ENCODE results near the gene GHR. TPM values are rescaled to one million over a fixed set of nuclear protein-coding genes. Genes with fewer than 3 reads are reported as not detected.
A peak's percentile ranks its signal among the peaks of the same experiment; 100 is the strongest.
"Not testable (repeated sequence)": the region's sequence is repeated elsewhere in the genome, so short reads cannot be mapped to it uniquely, and the experiment has no call there.

GHR gene
- total RNA-seq, 1 donor from 2014 or later, result 16.7 TPM

DNA sequence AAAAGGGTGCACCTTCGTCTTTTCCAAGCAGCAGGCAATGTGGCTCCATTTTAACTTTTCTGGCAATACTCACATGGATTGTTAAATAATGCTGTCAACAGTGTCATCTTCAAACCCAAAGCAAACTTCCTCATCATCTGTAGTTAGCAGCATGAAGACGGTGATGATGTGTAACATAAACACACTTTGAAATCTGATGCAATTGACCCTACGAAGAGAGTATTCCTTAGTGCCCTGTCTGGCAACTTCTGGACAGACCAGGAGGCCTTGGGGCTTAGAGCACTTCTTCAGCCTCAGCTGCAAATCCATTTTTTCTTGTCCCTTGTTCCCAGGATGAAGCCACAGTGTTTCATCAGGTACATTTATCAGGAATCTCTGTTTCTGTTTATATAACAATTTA, 149.1 kb downstream of the GHR start:
- H3K36me3 ChIP-seq (ENCODE audit: control insufficient read depth in 3 of 3, insufficient read depth in 3 of 3, low read length in 3 of 3), result peaks cover 0 to 3% (median 0%) of the 10 kb centered on the region in 3 donors
- H3K9ac ChIP-seq (ENCODE audit: low read depth in 1 of 3, low read length in 3 of 3), result no peak overlapping the region
- H3K4me3 ChIP-seq (ENCODE audit: low read length in 3 of 3), result no peak overlapping the region
- H3K27me3 ChIP-seq (ENCODE audit: control insufficient read depth in 3 of 3, insufficient read depth in 3 of 3, low read length in 3 of 3), result no peaks in the 10 kb centered on the region
- H3K4me1 ChIP-seq (ENCODE audit: control insufficient read depth in 3 of 3, insufficient read depth in 3 of 3, low read length in 3 of 3), result peaks cover 12 to 33% (median 20%) of the 10 kb centered on the region in 3 donors
- no peaks in the 10 kb centered on the region for H3K9me3 ChIP-seq (ENCODE audit: control insufficient read depth in 3 of 3, low read length in 3 of 3)
- peak overlapping the region; percentile 15 for H3K27ac ChIP-seq (ENCODE audit: low read depth, low read length)

DNA sequence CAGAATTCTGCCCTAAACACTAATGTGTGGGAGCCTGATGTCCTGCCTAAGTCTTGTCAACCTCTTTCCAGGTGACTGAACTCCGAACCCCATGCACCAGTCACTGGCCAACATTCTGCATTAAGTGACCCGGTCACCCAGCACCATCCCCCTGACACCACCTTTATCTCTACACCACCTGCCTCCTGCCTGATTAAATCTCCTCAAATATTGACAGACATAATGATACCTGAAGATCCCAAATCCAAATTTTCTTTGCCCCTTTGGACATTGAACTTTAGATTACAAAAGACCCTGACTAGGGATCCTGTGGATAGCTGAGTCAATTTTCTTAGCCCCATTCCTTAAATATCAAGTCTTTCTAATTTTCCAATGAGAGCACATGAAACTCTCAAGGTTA, 150.1 kb downstream of the GHR start:
- peaks cover 0 to 3% (median 0%) of the 10 kb centered on the region in 3 donors for H3K36me3 ChIP-seq (ENCODE audit: control insufficient read depth in 3 of 3, insufficient read depth in 3 of 3, low read length in 3 of 3)
- no peak overlapping the region for H3K4me3 ChIP-seq (ENCODE audit: low read length in 3 of 3)
- H3K27ac ChIP-seq (ENCODE audit: low read depth, low read length), result no peak overlapping the region
- H3K27me3 ChIP-seq (ENCODE audit: control insufficient read depth in 3 of 3, insufficient read depth in 3 of 3, low read length in 3 of 3), result no peaks in the 10 kb centered on the region
- peaks cover 7 to 29% (median 17%) of the 10 kb centered on the region in 3 donors for H3K4me1 ChIP-seq (ENCODE audit: control insufficient read depth in 3 of 3, insufficient read depth in 3 of 3, low read length in 3 of 3)
- H3K9me3 ChIP-seq (ENCODE audit: control insufficient read depth in 3 of 3, low read length in 3 of 3), result no peaks in the 10 kb centered on the region
- no peak overlapping the region for H3K9ac ChIP-seq (ENCODE audit: low read depth in 1 of 3, low read length in 3 of 3)

DNA sequence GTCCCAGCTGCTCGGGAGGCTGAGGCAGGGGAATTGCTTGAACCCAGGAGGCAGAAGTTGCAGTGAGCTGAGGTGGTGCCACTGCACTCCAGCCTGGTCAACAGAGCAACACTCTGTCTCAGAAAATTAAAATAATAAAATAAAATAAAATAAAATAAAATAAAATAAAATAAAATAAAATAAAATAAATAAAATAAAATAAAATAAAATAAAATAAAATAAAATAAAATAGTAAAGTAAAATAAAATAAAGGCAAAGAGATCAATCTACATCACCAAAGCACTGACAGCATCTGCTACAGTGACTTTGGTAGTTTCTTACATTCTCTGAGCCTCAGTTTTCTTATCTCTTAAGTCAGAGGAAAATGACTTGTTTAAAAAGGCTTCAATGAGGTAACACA, 152.7 kb downstream of the GHR start:
- H3K27ac ChIP-seq (ENCODE audit: low read depth, low read length); H3K27me3 ChIP-seq (ENCODE audit: control insufficient read depth in 3 of 3, insufficient read depth in 3 of 3, low read length in 3 of 3); H3K9ac ChIP-seq (ENCODE audit: low read depth in 1 of 3, low read length in 3 of 3); H3K9me3 ChIP-seq (ENCODE audit: control insufficient read depth in 3 of 3, low read length in 3 of 3); H3K36me3 ChIP-seq (ENCODE audit: control insufficient read depth in 3 of 3, insufficient read depth in 3 of 3, low read length in 3 of 3); H3K4me3 ChIP-seq (ENCODE audit: low read length in 3 of 3): not testable (repeated sequence)
- peaks cover 7 to 33% (median 17%) of the 10 kb centered on the region in 3 donors for H3K4me1 ChIP-seq (ENCODE audit: control insufficient read depth in 3 of 3, insufficient read depth in 3 of 3, low read length in 3 of 3)

DNA sequence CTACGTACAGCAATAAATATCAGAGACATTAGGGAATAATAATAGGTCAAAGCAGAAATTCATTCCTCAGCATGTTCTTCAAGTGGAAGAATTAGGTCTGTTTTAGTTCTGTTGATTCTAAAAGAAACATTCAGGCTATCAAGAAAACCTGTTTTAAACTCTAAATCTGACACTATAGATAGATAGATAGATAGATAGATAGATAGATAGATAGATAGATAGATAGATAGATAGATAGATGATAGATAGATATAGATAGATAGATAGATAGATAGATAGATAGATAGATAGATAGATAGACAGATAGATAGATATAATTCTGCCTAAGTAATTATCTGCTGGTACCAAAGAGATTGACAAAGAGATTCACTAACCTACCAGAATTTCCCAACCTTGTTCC, 155.7 kb downstream of the GHR start:
- not testable (repeated sequence) for H3K9me3 ChIP-seq (ENCODE audit: control insufficient read depth in 3 of 3, low read length in 3 of 3); H3K27me3 ChIP-seq (ENCODE audit: control insufficient read depth in 3 of 3, insufficient read depth in 3 of 3, low read length in 3 of 3); H3K4me3 ChIP-seq (ENCODE audit: low read length in 3 of 3); H3K36me3 ChIP-seq (ENCODE audit: control insufficient read depth in 3 of 3, insufficient read depth in 3 of 3, low read length in 3 of 3); H3K9ac ChIP-seq (ENCODE audit: low read depth in 1 of 3, low read length in 3 of 3)
- peak overlapping the region; percentile 49 for H3K27ac ChIP-seq (ENCODE audit: low read depth, low read length)
- peaks cover 2 to 17% (median 6%) of the 10 kb centered on the region in 3 donors for H3K4me1 ChIP-seq (ENCODE audit: control insufficient read depth in 3 of 3, insufficient read depth in 3 of 3, low read length in 3 of 3)

GRCh38 chr5:42579320-42579719, 156.1 kb downstream of the GHR start:
- Histone ChIP-seq H3K9ac (ENCODE audit: low read depth in 1 of 3, low read length in 3 of 3) (no peak overlapping the region), H3K27ac (ENCODE audit: low read depth, low read length) (peak overlapping the region; percentile 49), H3K36me3 (ENCODE audit: control insufficient read depth in 3 of 3, insufficient read depth in 3 of 3, low read length in 3 of 3) (no peaks in the 10 kb centered on the region), H3K27me3 (ENCODE audit: control insufficient read depth in 3 of 3, insufficient read depth in 3 of 3, low read length in 3 of 3) (no peaks in the 10 kb centered on the region), H3K4me3 (ENCODE audit: low read length in 3 of 3) (no peak overlapping the region), H3K9me3 (ENCODE audit: control insufficient read depth in 3 of 3, low read length in 3 of 3) (no peaks in the 10 kb centered on the region), H3K4me1 (ENCODE audit: control insufficient read depth in 3 of 3, insufficient read depth in 3 of 3, low read length in 3 of 3) (peaks cover 3 to 16% (median 5%) of the 10 kb centered on the region in 3 donors)

GRCh38 chr5:42581845-42582244, 158.6 kb downstream of the GHR start:
- Histone ChIP-seq H3K4me3 (ENCODE audit: low read length in 3 of 3) (no peak overlapping the region), H3K9me3 (ENCODE audit: control insufficient read depth in 3 of 3, low read length in 3 of 3) (no peaks in the 10 kb centered on the region), H3K9ac (ENCODE audit: low read depth in 1 of 3, low read length in 3 of 3) (no peak overlapping the region), H3K27me3 (ENCODE audit: control insufficient read depth in 3 of 3, insufficient read depth in 3 of 3, low read length in 3 of 3) (no peaks in the 10 kb centered on the region), H3K4me1 (ENCODE audit: control insufficient read depth in 3 of 3, insufficient read depth in 3 of 3, low read length in 3 of 3) (peaks cover 14 to 38% (median 20%) of the 10 kb centered on the region in 3 donors), H3K36me3 (ENCODE audit: control insufficient read depth in 3 of 3, insufficient read depth in 3 of 3, low read length in 3 of 3) (no peaks in the 10 kb centered on the region), H3K27ac (ENCODE audit: low read depth, low read length) (no peak overlapping the region)

GRCh38 chr5:42582723-42583122, 159.5 kb downstream of the GHR start:
- peaks cover 21 to 41% (median 23%) of the 10 kb centered on the region in 3 donors for H3K4me1 ChIP-seq (ENCODE audit: control insufficient read depth in 3 of 3, insufficient read depth in 3 of 3, low read length in 3 of 3)
- no peak overlapping the region for H3K27ac ChIP-seq (ENCODE audit: low read depth, low read length)
- H3K9ac ChIP-seq (ENCODE audit: low read depth in 1 of 3, low read length in 3 of 3), result no peak overlapping the region
- no peaks in the 10 kb centered on the region for H3K9me3 ChIP-seq (ENCODE audit: control insufficient read depth in 3 of 3, low read length in 3 of 3)
- H3K36me3 ChIP-seq (ENCODE audit: control insufficient read depth in 3 of 3, insufficient read depth in 3 of 3, low read length in 3 of 3), result no peaks in the 10 kb centered on the region
- H3K4me3 ChIP-seq (ENCODE audit: low read length in 3 of 3), result no peak overlapping the region
- H3K27me3 ChIP-seq (ENCODE audit: control insufficient read depth in 3 of 3, insufficient read depth in 3 of 3, low read length in 3 of 3), result no peaks in the 10 kb centered on the region

DNA sequence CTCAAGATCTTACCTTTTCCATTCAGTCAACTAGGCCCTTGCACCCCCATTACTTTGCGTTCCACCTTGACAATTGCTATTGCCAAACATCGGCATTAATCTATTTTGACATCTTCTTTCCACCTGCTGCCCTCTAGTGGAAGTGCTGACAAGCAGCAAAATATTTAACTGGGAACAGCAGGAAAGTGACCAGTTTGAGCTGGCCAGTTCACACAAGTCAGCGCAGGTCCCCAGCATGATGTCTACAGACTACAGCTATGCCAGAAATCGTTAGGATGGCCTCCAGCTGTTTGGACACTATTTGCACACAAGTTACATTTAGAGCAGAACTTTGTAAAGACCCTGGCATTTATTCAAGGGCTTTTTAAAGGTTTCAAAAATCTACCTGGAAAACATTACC, 160.1 kb downstream of the GHR start:
- no peak overlapping the region for H3K4me3 ChIP-seq (ENCODE audit: low read length in 3 of 3)
- H3K27me3 ChIP-seq (ENCODE audit: control insufficient read depth in 3 of 3, insufficient read depth in 3 of 3, low read length in 3 of 3), result no peaks in the 10 kb centered on the region
- H3K36me3 ChIP-seq (ENCODE audit: control insufficient read depth in 3 of 3, insufficient read depth in 3 of 3, low read length in 3 of 3), result no peaks in the 10 kb centered on the region
- H3K4me1 ChIP-seq (ENCODE audit: control insufficient read depth in 3 of 3, insufficient read depth in 3 of 3, low read length in 3 of 3), result peaks cover 24 to 46% (median 24%) of the 10 kb centered on the region in 3 donors
- no peak overlapping the region for H3K27ac ChIP-seq (ENCODE audit: low read depth, low read length)
- H3K9me3 ChIP-seq (ENCODE audit: control insufficient read depth in 3 of 3, low read length in 3 of 3), result no peaks in the 10 kb centered on the region
- H3K9ac ChIP-seq (ENCODE audit: low read depth in 1 of 3, low read length in 3 of 3), result no peak overlapping the region

GRCh38 chr5:42586625-42587024, 163.4 kb downstream of the GHR start:
- Histone ChIP-seq H3K27ac (ENCODE audit: low read depth, low read length) (peak overlapping the region; percentile 77), H3K4me3 (ENCODE audit: low read length in 3 of 3) (peak overlapping the region in 2 of 3 donors; percentile 15 to 19), H3K27me3 (ENCODE audit: control insufficient read depth in 3 of 3, insufficient read depth in 3 of 3, low read length in 3 of 3) (no peaks in the 10 kb centered on the region), H3K9me3 (ENCODE audit: control insufficient read depth in 3 of 3, low read length in 3 of 3) (no peaks in the 10 kb centered on the region), H3K4me1 (ENCODE audit: control insufficient read depth in 3 of 3, insufficient read depth in 3 of 3, low read length in 3 of 3) (peaks cover 42 to 58% (median 46%) of the 10 kb centered on the region in 3 donors), H3K36me3 (ENCODE audit: control insufficient read depth in 3 of 3, insufficient read depth in 3 of 3, low read length in 3 of 3) (no peaks in the 10 kb centered on the region), H3K9ac (ENCODE audit: low read depth in 1 of 3, low read length in 3 of 3) (peak overlapping the region in 2 of 3 donors; percentile 28 to 32)

- Histone ChIP-seq H3K4me1 (ENCODE audit: control insufficient read depth in 3 of 3, insufficient read depth in 3 of 3, low read length in 3 of 3) (peaks cover 43 to 62% (median 46%) of the 10 kb centered on the region in 3 donors), H3K4me3 (ENCODE audit: low read length in 3 of 3) (peak overlapping the region in 2 of 3 donors; percentile 18 to 19), H3K27ac (ENCODE audit: low read depth, low read length) (peak overlapping the region; percentile 77)
These were observed 164.0 kb downstream of the GHR start for GRCh38 chr5:42587096-42587723.

More at GRCh38 chr5:42587096-42587723, 164.0 kb downstream of the GHR start:
- H3K27me3 ChIP-seq (ENCODE audit: control insufficient read depth in 3 of 3, insufficient read depth in 3 of 3, low read length in 3 of 3), result no peaks in the 10 kb centered on the region
- H3K36me3 ChIP-seq (ENCODE audit: control insufficient read depth in 3 of 3, insufficient read depth in 3 of 3, low read length in 3 of 3), result no peaks in the 10 kb centered on the region
- H3K9me3 ChIP-seq (ENCODE audit: control insufficient read depth in 3 of 3, low read length in 3 of 3), result no peaks in the 10 kb centered on the region
- peak overlapping the region in 2 of 3 donors; percentile 28 to 32 for H3K9ac ChIP-seq (ENCODE audit: low read depth in 1 of 3, low read length in 3 of 3)

All from skeletal muscle tissue (tissue), 4 donors.